ENCODE results near the gene CCDC194. TPM values are rescaled to one million over a fixed set of nuclear protein-coding genes. Genes with fewer than 3 reads are reported as not detected.

CCDC194 gene
- total RNA-seq, 2 donors from 2014 or later: not detected

GRCh38 chr19:17341845-17342244, 52.2 kb downstream of the CCDC194 start:
- Histone ChIP-seq H3K9me3 (no peaks in the 10 kb centered on the region), H3K27ac (no peak overlapping the region), H3K27me3 (replicated peaks; ENCODE audit: insufficient read depth) (no peaks in the 10 kb centered on the region), H3K4me1 (replicated peaks) (no peaks in the 10 kb centered on the region), H3K4me3 (no peak overlapping the region), H3K36me3 (no peaks in the 10 kb centered on the region)
- 85% methylated on average over 7 of the region's 7 CpGs for WGBS
- no peak for DNase-seq (ENCODE audit: low spot score)
- TF ChIP-seq POLR2A (IDR thresholded peaks at IDR 0.05) (no peak), CTCF (IDR thresholded peaks at IDR 0.05) (no peak), POLR2AphosphoS5 (IDR thresholded peaks at IDR 0.05) (no peak)
- intact Hi-C loops (cut with DNase I): no loop called here

GRCh38 chr19:17341386-17341785, 52.6 kb downstream of the CCDC194 start:
- no peak overlapping the region for H3K4me3 ChIP-seq
- TF ChIP-seq POLR2AphosphoS5 (IDR thresholded peaks at IDR 0.05): no peak
- TF ChIP-seq POLR2A (IDR thresholded peaks at IDR 0.05): no peak
- no peak for TF ChIP-seq CTCF (IDR thresholded peaks at IDR 0.05)
- H3K36me3 ChIP-seq: no peaks in the 10 kb centered on the region
- WGBS: 91% methylated on average over 14 of the region's 15 CpGs
- no peak overlapping the region for H3K27ac ChIP-seq
- no peaks in the 10 kb centered on the region for H3K9me3 ChIP-seq
- intact Hi-C loops (cut with DNase I): no loop called here
- no peaks in the 10 kb centered on the region for H3K27me3 ChIP-seq (replicated peaks; ENCODE audit: insufficient read depth)
- H3K4me1 ChIP-seq (replicated peaks): no peaks in the 10 kb centered on the region
- no peak for DNase-seq (ENCODE audit: low spot score)

DNA sequence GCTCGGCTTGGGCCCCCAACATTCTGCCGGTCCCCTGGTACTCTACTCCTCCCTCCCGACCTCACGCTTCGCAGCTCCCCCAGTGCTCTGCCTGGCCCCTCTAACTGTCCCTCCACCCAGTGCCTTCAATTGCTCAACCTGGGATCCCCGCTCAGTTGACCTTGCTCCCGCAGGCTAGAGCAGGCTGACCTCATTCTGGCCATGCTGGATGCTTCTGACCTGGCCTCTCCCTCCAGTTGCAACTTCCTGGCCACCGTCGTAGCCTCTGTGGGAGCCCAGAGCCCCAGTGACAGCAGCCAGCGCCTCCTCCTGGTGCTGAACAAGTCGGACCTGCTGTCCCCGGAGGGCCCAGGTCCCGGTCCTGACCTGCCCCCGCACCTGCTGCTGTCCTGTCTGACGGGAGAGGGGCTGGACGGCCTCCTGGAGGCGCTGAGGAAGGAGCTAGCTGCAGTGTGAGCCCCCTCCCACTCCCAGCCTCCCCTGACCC, 53.1 kb downstream of the CCDC194 start:
- H3K4me3 ChIP-seq: no peak overlapping the region
- no peaks in the 10 kb centered on the region for H3K4me1 ChIP-seq (replicated peaks)
- no peaks in the 10 kb centered on the region for H3K36me3 ChIP-seq
- no peak overlapping the region for H3K27ac ChIP-seq
- no peaks in the 10 kb centered on the region for H3K27me3 ChIP-seq (replicated peaks; ENCODE audit: insufficient read depth)
- no peak for TF ChIP-seq POLR2AphosphoS5 (IDR thresholded peaks at IDR 0.05)
- no peak for TF ChIP-seq CTCF (IDR thresholded peaks at IDR 0.05)
- no peak for TF ChIP-seq POLR2A (IDR thresholded peaks at IDR 0.05)
- no peak for DNase-seq (ENCODE audit: low spot score)
- no peaks in the 10 kb centered on the region for H3K9me3 ChIP-seq
- intact Hi-C loops (cut with DNase I): no loop called here
- 80% methylated on average over 17 of the region's 17 CpGs for WGBS

Other genes starting within 250 kb of the CCDC194 start
- gene USE1, start 178.8 kb downstream of the CCDC194 start, total RNA-seq: 10 to 100 TPM; 24.5 to 30.3 TPM
- 10 to 100 TPM; 21.6 to 26.2 TPM for gene OCEL1, start 168.0 kb downstream of the CCDC194 start, total RNA-seq
- 100 to 1,000 TPM in 1 of 2 donors, 10 to 100 TPM in 1; 91.7 to 108 TPM for gene NR2F6, start 148.3 kb downstream of the CCDC194 start, total RNA-seq
- gene USHBP1, start 129.5 kb downstream of the CCDC194 start, total RNA-seq: 1 to 10 TPM; 3.5 to 8.4 TPM
- gene BABAM1, start 126.8 kb downstream of the CCDC194 start, total RNA-seq: 10 to 100 TPM; 80.0 to 81.6 TPM
- 1 to 10 TPM in 1 of 2 donors, under 1 TPM in 1; 0.64 to 1.2 TPM for gene ANKLE1, start 112.3 kb downstream of the CCDC194 start, total RNA-seq
- 10 to 100 TPM; 20.1 to 21.6 TPM for gene ABHD8, start 90.8 kb downstream of the CCDC194 start, total RNA-seq
- 100 to 1,000 TPM; 157 to 169 TPM for gene MRPL34, start 88.3 kb downstream of the CCDC194 start, total RNA-seq
- 10 to 100 TPM in 1 of 2 donors, 1 to 10 TPM in 1; 9.6 to 18.6 TPM for gene DDA1, start 84.6 kb downstream of the CCDC194 start, total RNA-seq
- gene ANO8, start 59.3 kb downstream of the CCDC194 start, total RNA-seq: 10 to 100 TPM in 1 of 2 donors, 1 to 10 TPM in 1; 9.8 to 10.1 TPM
- gene GTPBP3, start 56.6 kb downstream of the CCDC194 start, total RNA-seq: 10 to 100 TPM; 42.4 to 67.0 TPM
- gene PLVAP, start 16.9 kb downstream of the CCDC194 start, total RNA-seq: 10 to 100 TPM; 33.5 to 35.4 TPM
- 10 to 100 TPM; 32.7 to 75.3 TPM for gene BST2, start 11.4 kb upstream of the CCDC194 start, total RNA-seq
- gene MVB12A, start 25.9 kb upstream of the CCDC194 start, total RNA-seq: 10 to 100 TPM; 71.2 to 75.7 TPM
- 1 to 10 TPM; 1.4 to 1.7 TPM for gene TMEM221, start 54.5 kb upstream of the CCDC194 start, total RNA-seq
- gene NXNL1, start 66.7 kb upstream of the CCDC194 start, total RNA-seq: not detected
- 10 to 100 TPM; 73.3 to 78.7 TPM for gene SLC27A1, start 76.3 kb upstream of the CCDC194 start, total RNA-seq
- 100 to 1,000 TPM; 120 to 129 TPM for gene PGLS, start 117.5 kb upstream of the CCDC194 start, total RNA-seq
- 10 to 100 TPM; 29.3 to 85.1 TPM for gene COLGALT1, start 161.5 kb upstream of the CCDC194 start, total RNA-seq